Keratinocyte (primary cell): ENCODE results near the gene MANBA. TPM values are rescaled to one million over a fixed set of nuclear protein-coding genes. Genes with fewer than 3 reads are reported as not detected.

ENCODE experiments used
- DNase-seq: peaks from one replicate; pipeline ENCODE4 v3.0.0-alpha.2; 2011; ENCODE audit warnings: low read depth, missing footprints, low spot score
- FAIRE-seq: peaks from 2 replicates; lab custom pipeline; 2011; peaks lifted over from hg19 to GRCh38; lab: Jason Lieb, UNC
- H2AFZ ChIP-seq: 2 replicates; pipeline ENCODE4 v1.6.0; 2012; ENCODE audit warnings: low read length, control low read depth, inconsistent platforms; ENCODE audit not compliant: control insufficient read depth
- H3K27ac ChIP-seq: 2 replicates; pipeline ENCODE4 v1.5.1; 2011; ENCODE audit warnings: low read length; ENCODE audit not compliant: control insufficient read depth, insufficient read depth
- H3K27me3 ChIP-seq: 3 replicates; pipeline ENCODE4 v1.6.0; 2011; ENCODE audit warnings: low read length; ENCODE audit not compliant: control insufficient read depth, insufficient read depth; ENCODE audit errors: extremely low read depth
- H3K36me3 ChIP-seq, 2 experiments: 2 replicates in 1 of 2; 3 replicates in 1 of 2; pipeline ENCODE4 v1.5.1; 2011; ENCODE audit warnings: low read length in 2 of 2, mild to moderate bottlenecking in 1 of 2; ENCODE audit not compliant: control insufficient read depth in 2 of 2, insufficient read depth in 2 of 2; ENCODE audit errors: extremely low read depth in 1 of 2
- H3K4me1 ChIP-seq: 3 replicates; pipeline ENCODE4 v1.5.1; 2011; ENCODE audit warnings: low read length; ENCODE audit not compliant: control insufficient read depth, insufficient read depth; ENCODE audit errors: extremely low read depth
- H3K4me2 ChIP-seq: 3 replicates; pipeline ENCODE4 v1.6.0; 2011; ENCODE audit warnings: low read depth, low read length; ENCODE audit not compliant: control insufficient read depth, insufficient read depth; ENCODE audit errors: extremely low read depth
- H3K4me3 ChIP-seq, 3 experiments: fragments of 200-600 bp in 1 of 3; sonication (generic) in 1 of 3; 2 replicates in 2 of 3; 3 replicates in 1 of 3; pipeline ENCODE4 v1.5.1; 2011 to 2016; ENCODE audit warnings: low read length in 3 of 3, mild to moderate bottlenecking in 3 of 3, control low read depth in 2 of 3, inconsistent platforms in 1 of 3, low read depth in 1 of 3, mixed read lengths in 1 of 3, mixed run types in 1 of 3, moderate library complexity in 1 of 3; ENCODE audit not compliant: control insufficient read depth in 2 of 3, insufficient read depth in 2 of 3; ENCODE audit errors: extremely low read depth in 1 of 3
- H3K79me2 ChIP-seq: 2 replicates; pipeline ENCODE4 v1.6.0; 2012; ENCODE audit warnings: low read length; ENCODE audit not compliant: control insufficient read depth, insufficient read depth
- H3K9ac ChIP-seq: 3 replicates; pipeline ENCODE4 v1.6.0; 2011; ENCODE audit warnings: low read length; ENCODE audit not compliant: control insufficient read depth, insufficient read depth; ENCODE audit errors: extremely low read depth
- H3K9me1 ChIP-seq: 3 replicates; pipeline ENCODE4 v1.6.0; 2011; ENCODE audit warnings: low read length; ENCODE audit not compliant: control insufficient read depth, insufficient read depth; ENCODE audit errors: extremely low read depth
- H3K9me3 ChIP-seq: 2 replicates; pipeline ENCODE4 v1.5.1; 2012; ENCODE audit warnings: low read depth, low read length; ENCODE audit not compliant: control insufficient read depth
- H4K20me1 ChIP-seq: 3 replicates; pipeline ENCODE4 v1.6.0; 2011; ENCODE audit warnings: low read length; ENCODE audit not compliant: control insufficient read depth, insufficient read depth; ENCODE audit errors: extremely low read depth
- CTCF ChIP-seq, 3 experiments: IDR thresholded peaks in 1 of 3; conservative IDR thresholded peaks in 1 of 3; optimal IDR thresholded peaks in 1 of 3; 2 replicates in 2 of 3; 3 replicates in 1 of 3; pipeline versions ENCODE3 to v1.5.1; 2011; ENCODE audit warnings: low read length in 3 of 3, mild to moderate bottlenecking in 3 of 3, moderate library complexity in 2 of 3, control low read depth in 1 of 3, inconsistent platforms in 1 of 3; ENCODE audit not compliant: insufficient read depth in 2 of 3; ENCODE audit errors: extremely low read depth in 1 of 3
- EZH2 ChIP-seq: IDR thresholded peaks from one replicate; pipeline ENCODE4 v1.6.1; 2012; ENCODE audit warnings: inconsistent platforms, mild to moderate bottlenecking, low read length, moderate library complexity
- dilution Hi-C: fragments of 300-500 bp; cut with MboI; formaldehyde crosslinking; loops from one replicate; pipeline ENCODE4 v1.7.0; 2020; ENCODE audit warnings: low sequenced_read_pairs; ENCODE audit not compliant: extremely low pct_ligation_motif_present
- polyA plus RNA-seq, 5 experiments: library from polyadenylated mRNA; depleted of rRNA in 3 of 5; stranded (reverse) in 3 of 5; stranded (forward) in 1 of 5; unstranded in 1 of 5; fragments of >200 nt; gene quantifications; 1 replicate in 1 of 5; 2 replicates in 3 of 5; 3 replicates in 1 of 5; pipeline versions ENCODE4 v1.2.1 to v1.2.3, GENCODE V29; 2011 to 2012; ENCODE audit warnings: missing spikeins in 2 of 5, low read depth in 1 of 5, low replicate concordance in 1 of 5

The MANBA gene
- polyA plus RNA-seq, 1 donor (not counting 4 experiments of a cell fraction or from before 2014, with no cell fraction given): 9.3 TPM

- TF ChIP-seq CTCF (optimal IDR thresholded peaks at IDR 0.05 in 1 of 3, IDR thresholded peaks at IDR 0.05 in 1 of 3, conservative IDR thresholded peaks at IDR 0.05 in 1 of 3; ENCODE audit: extremely low read depth in 1 of 3, insufficient read depth in 2 of 3, low read length in 3 of 3) (no peak), EZH2 (no peak)
- Histone ChIP-seq H3K9me3 (no peaks in the 10 kb centered on the region), H3K4me3 (no peak overlapping the region), H3K9ac (no peak overlapping the region), H3K4me2 (no peak overlapping the region), H3K27ac (no peak overlapping the region), H3K36me3 (no peaks in the 10 kb centered on the region), H3K9me1 (no peaks in the 10 kb centered on the region), H3K4me1 (no peaks in the 10 kb centered on the region), H4K20me1 (no peaks in the 10 kb centered on the region), H3K27me3 (no peaks in the 10 kb centered on the region), H2AFZ (no peak overlapping the region), H3K79me2 (peaks cover 4% of the 10 kb centered on the region)
- dilution Hi-C loops: no loop called here
- DNase-seq (no peak), FAIRE-seq (no peak)
These were observed 26.0 kb downstream of the MANBA start for GRCh38 chr4:102734591-102735385.

- Histone ChIP-seq H3K36me3 (no peaks in the 10 kb centered on the region), H3K9me3 (no peaks in the 10 kb centered on the region), H4K20me1 (no peaks in the 10 kb centered on the region), H2AFZ (no peak overlapping the region), H3K4me3 (no peak overlapping the region), H3K4me1 (no peaks in the 10 kb centered on the region), H3K9me1 (no peaks in the 10 kb centered on the region), H3K4me2 (no peak overlapping the region), H3K79me2 (peaks cover 4% of the 10 kb centered on the region), H3K27ac (no peak overlapping the region), H3K9ac (no peak overlapping the region), H3K27me3 (no peaks in the 10 kb centered on the region)
- dilution Hi-C loops: no loop called here
- FAIRE-seq (no peak), DNase-seq (no peak)
- no peak for TF ChIP-seq EZH2
- no peak for TF ChIP-seq CTCF (optimal IDR thresholded peaks at IDR 0.05 in 1 of 3, IDR thresholded peaks at IDR 0.05 in 1 of 3, conservative IDR thresholded peaks at IDR 0.05 in 1 of 3; ENCODE audit: extremely low read depth in 1 of 3, insufficient read depth in 2 of 3, low read length in 3 of 3)
These were observed 26.7 kb downstream of the MANBA start for GRCh38 chr4:102734116-102734515.
